ENCODE data around the gene HOXD1. TPM values are rescaled to one million over a fixed set of nuclear protein-coding genes. Genes with fewer than 3 reads are reported as not detected.

HOXD1 gene
- total and polyA plus RNA-seq, 5 experiments from 2014 or later, result not detected

DNA sequence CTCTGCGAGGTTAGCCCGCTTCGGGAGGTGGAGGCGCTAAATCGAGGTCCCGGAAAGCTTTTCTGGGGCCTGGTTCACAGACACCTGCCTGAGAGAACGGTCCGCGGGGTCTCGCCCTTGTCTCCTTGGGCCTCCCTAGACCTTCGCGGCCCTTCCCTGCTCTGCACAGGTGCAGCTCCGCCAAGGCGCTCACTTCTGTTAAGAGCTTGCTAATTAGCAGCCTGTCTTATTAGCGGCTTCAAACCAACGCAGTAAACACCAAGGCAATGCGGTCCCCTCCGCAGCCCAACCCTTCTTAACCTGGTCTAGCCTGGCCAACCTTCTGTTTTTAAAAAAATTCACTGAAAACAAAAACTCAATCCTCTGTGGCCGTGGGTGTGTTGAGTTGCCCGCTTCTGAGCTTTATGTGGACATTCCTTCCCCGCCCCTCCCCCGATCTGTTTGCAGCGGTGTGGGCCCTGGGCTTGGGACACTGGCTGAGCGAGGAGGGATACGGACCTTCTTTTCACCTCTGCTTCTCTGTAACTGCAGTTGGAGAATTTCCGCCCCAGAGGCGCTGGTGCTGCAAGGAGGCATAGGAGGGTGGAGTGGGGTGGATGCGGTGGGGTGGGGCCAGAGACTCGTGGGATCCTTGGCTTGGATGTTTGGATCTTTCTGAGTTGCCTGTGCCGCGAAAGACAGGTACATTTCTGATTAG, 40.5 kb upstream of the HOXD1 start:
- DNase-seq, result no peak
- Mint-ChIP-seq H3K27ac (peak overlapping the region in 1 of 10 donors; percentile 69), H3K27me3 (peaks cover 60 to 96% (median 79%) of the 10 kb centered on the region in 5 donors), H3K4me1 (peaks cover 4 to 18% (median 11%) of the 10 kb centered on the region in 4 donors), H3K9me3 (peaks cover 0 to 7% (median 0%) of the 10 kb centered on the region in 9 donors), H3K4me3 (peak overlapping the region in 3 of 10 donors; percentile 9 to 55 (median 50)), H3K36me3 (no peaks in the 10 kb centered on the region)
- ATAC-seq, result no peak
- POLR2A ChIA-PET, result no interaction called here

DNA sequence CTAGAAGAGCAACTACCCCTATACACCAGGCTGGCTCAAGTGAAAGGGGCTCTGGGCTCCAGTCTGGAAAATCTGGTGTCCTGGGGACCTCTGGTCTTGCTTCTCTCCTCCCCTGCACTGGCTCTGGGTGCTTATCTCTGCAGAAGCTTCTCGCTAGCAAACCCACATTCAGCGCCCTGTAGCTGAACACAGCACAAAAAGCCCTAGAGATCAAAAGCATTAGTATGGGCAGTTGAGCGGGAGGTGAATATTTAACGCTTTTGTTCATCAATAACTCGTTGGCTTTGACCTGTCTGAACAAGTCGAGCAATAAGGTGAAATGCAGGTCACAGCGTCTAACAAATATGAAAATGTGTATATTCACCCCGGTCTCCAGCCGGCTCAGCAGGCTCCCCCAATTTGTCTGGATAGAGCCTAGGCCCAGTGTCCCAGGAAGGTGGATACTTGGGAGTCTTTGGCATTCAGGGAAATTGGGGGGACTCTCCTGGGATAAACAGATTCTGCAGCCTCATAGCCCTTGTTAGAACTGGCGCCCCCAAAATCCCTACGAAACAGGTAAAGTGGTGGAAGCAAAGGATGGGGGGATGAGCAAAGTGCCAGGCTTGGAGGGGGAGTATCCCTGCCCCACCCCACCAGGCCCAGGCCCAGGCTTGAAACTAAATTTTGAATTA, 39.6 kb upstream of the HOXD1 start:
- Mint-ChIP-seq H3K27me3 (peaks cover 56 to 96% (median 79%) of the 10 kb centered on the region in 5 donors), H3K4me3 (no peak overlapping the region), H3K9me3 (peaks cover 0 to 7% (median 0%) of the 10 kb centered on the region in 9 donors), H3K27ac (no peak overlapping the region), H3K4me1 (peaks cover 4 to 18% (median 11%) of the 10 kb centered on the region in 4 donors), H3K36me3 (no peaks in the 10 kb centered on the region)
- DNase-seq (no peak), ATAC-seq (no peak)
- POLR2A ChIA-PET, result no interaction called here

DNA sequence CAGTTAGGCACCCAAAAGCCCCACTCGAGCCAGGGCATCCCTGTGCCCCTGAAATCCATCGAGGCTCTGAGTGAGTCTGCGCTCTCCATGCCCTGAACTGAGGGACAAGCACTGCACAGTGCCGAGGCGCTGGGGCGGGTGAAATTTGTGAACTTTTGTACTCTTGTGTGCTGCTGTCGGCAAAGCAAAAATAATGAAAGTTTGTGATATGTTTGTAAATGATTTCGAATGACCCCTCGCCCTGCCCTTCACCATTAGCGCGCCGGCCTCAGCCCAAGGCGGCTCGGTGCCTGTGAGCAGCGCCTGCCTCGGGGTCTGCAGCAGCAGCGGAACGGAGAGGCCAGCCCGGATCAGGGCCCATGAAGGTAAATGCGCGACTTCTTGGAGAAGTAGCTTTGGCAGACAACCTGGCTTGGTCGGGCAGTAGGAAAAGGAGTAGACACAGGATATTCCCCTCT, 39.0 kb upstream of the HOXD1 start:
- Mint-ChIP-seq H3K27ac (no peak overlapping the region), H3K27me3 (peaks cover 57 to 96% (median 82%) of the 10 kb centered on the region in 5 donors), H3K4me1 (peaks cover 4 to 18% (median 11%) of the 10 kb centered on the region in 4 donors), H3K4me3 (peak overlapping the region in 1 of 10 donors; percentile 36), H3K36me3 (no peaks in the 10 kb centered on the region), H3K9me3 (peaks cover 0 to 7% (median 0%) of the 10 kb centered on the region in 9 donors)
- POLR2A ChIA-PET, result no interaction called here
- ATAC-seq (no peak), DNase-seq (no peak)

DNA sequence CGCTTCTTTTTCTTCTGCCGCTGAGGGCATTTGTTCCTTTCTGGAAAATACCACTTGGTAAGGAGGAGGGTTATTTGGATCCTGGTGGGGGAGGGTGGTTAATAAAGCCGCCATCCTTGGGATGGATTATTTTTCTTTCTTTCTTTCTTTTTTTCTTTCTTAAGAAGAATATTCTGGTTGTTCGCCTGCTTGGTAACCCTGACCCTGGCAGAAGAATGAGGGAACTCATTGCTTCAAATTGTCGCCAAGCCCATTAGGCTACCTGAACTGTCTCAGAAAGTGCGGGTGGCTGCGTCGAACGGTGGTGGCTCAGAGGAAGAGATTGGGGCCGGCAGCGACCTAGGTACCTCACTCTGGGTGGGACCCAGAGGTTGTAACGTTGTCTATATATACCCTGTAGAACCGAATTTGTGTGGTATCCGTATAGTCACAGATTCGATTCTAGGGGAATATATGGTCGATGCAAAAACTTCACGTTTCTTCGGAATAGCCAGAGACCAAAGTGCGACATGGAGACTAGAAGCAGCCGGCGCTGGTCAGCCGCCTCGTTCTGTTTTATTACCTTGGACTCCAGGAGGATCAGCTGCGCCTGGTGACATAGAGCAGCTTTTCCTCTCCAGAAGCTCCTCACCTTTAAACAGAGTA, 38.4 kb upstream of the HOXD1 start:
- Mint-ChIP-seq H3K27me3 (peaks cover 55 to 96% (median 81%) of the 10 kb centered on the region in 5 donors), H3K4me3 (peak overlapping the region in 2 of 10 donors; percentile 29 to 36), H3K36me3 (no peaks in the 10 kb centered on the region), H3K9me3 (peaks cover 0 to 7% (median 0%) of the 10 kb centered on the region in 9 donors), H3K27ac (peak overlapping the region in 1 of 10 donors; percentile 2), H3K4me1 (peaks cover 4 to 18% (median 11%) of the 10 kb centered on the region in 4 donors)
- POLR2A ChIA-PET, result no interaction called here
- ATAC-seq, result no peak
- DNase-seq, result no peak

DNA sequence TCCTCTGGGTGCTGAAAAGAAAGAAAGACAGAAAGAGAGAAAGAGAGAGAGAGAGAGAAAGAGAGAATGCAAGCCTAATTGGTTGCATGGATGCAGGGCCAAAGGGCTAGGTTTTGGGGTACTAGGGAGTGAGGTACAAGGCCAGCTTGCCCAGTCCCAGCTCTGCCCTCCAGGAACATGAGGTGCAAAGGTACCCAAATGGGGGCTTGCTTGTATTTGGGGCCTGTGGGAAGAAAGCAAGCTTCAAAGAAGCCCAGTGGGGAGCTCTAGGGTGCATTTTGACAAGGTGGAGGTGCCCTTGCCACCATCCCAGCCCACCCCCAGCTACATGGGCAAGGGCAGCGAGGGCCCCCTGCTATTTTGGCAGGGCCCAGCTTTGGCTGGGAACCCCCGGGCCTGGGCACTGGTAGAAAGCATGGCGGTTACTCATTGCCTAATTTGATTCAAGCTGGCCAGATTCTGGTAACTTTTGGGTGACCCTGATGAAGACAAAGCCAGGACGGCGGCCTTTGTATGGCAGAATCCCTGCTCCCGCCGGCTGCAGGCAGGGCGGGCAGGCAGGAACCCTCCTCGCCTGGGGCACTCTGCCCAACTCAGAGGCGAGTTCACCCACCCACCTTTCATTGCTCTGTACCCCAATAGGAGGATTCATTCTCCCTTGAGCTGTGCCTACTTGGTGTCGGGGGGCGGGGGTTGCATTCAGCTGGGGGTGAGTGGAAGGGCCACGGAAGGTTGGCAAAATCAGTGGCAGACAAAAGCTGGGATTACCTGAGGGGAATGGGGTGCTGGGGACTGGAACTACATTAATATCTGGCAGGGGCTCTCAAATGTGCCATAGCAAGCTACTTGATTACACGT, 37.7 kb upstream of the HOXD1 start:
- H3K4me1 Mint-ChIP-seq, result peaks cover 4 to 18% (median 11%) of the 10 kb centered on the region in 4 donors
- ATAC-seq (no peak), DNase-seq (no peak)
- H3K9me3 Mint-ChIP-seq, result peaks cover 0 to 4% (median 0%) of the 10 kb centered on the region in 9 donors
- H3K36me3 Mint-ChIP-seq, result no peaks in the 10 kb centered on the region
- POLR2A ChIA-PET, result no interaction called here
- peak overlapping the region in 2 of 10 donors; percentile 2 to 76 for H3K27ac Mint-ChIP-seq
- peak overlapping the region in 2 of 10 donors; percentile 35 to 60 for H3K4me3 Mint-ChIP-seq
- peaks cover 57 to 96% (median 81%) of the 10 kb centered on the region in 5 donors for H3K27me3 Mint-ChIP-seq

DNA sequence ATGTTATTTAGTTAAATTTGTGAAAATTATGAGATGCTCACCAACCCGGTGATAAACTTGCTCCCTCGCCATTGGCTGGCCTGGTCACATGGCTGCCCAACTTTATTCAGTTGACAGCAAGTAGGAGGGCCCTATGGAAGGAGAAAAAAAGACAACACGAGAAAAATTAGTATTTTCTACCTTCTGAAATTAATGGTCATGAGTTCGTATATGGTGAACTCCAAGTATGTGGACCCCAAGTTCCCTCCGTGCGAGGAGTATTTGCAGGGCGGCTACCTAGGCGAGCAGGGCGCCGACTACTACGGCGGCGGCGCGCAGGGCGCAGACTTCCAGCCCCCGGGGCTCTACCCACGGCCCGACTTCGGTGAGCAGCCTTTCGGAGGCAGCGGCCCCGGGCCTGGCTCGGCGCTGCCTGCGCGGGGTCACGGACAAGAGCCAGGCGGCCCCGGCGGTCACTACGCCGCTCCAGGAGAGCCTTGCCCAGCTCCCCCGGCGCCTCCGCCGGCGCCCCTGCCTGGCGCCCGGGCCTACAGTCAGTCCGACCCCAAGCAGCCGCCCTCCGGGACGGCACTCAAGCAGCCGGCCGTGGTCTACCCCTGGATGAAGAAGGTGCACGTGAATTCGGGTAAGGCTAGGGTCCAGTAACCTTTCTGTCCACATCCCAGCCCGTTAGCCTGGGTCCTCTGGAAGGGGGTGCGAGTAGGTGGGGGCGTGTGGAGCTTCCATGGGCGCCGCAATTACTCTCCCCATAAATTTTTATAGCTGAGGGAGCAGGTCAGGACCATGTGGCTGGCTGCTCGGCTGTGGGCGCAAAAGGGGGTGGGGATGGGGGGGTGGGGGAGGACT, 36.8 kb upstream of the HOXD1 start, which contains the start of gene HOXD4:
TSS of gene HOXD4 (plus strand) at position 109 of the 846 bp plus-strand sequence. CDS start at position 193, 84 bp downstream.
- Mint-ChIP-seq H3K4me3 (peak within 1 kb of the TSS in 3 of 10 donors; percentile 35 to 60 (median 54)), H3K27ac (peak within 1 kb of the TSS in 2 of 10 donors; percentile 2 to 76), H3K36me3 (no peaks in the 10 kb centered on the region), H3K27me3 (peaks cover 53 to 96% (median 80%) of the 10 kb centered on the region in 5 donors), H3K9me3 (peaks cover 0 to 4% (median 0%) of the 10 kb centered on the region in 9 donors), H3K4me1 (peaks cover 5 to 20% (median 11%) of the 10 kb centered on the region in 4 donors)
- DNase-seq (no peak), ATAC-seq (no peak)
- POLR2A ChIA-PET, result no interaction called here

DNA sequence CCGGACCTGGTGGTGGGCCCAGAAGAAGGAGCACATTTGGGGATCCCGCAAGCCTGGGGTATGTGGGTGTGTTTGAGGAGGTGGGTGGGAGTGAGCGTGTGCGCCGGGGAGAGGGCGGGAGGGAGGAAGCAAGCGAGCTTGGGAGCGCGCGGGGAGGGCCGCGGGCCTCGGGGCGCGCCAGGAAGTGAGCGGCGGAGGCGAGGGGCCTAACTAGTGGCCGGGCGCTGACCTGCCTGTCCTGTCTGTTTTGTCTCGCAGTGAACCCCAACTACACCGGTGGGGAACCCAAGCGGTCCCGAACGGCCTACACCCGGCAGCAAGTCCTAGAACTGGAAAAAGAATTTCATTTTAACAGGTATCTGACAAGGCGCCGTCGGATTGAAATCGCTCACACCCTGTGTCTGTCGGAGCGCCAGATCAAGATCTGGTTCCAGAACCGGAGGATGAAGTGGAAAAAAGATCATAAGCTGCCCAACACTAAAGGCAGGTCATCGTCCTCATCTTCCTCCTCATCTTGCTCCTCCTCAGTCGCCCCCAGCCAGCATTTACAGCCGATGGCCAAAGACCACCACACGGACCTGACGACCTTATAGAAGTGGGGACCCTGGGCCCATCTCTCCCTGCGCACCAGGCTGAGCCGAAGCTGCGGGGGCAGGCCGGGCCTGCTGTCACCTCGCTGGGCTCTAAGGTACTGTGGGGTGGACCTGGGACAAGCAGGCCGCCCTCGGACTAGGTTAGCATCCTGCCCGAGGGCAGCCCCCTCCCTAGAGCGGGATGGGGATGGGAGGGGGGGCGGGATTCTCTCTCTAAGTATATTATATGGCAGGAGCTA, 35.9 kb upstream of the HOXD1 start:
- no peak for ATAC-seq
- DNase-seq, result no peak
- Mint-ChIP-seq H3K4me3 (peak overlapping the region in 5 of 10 donors; percentile 4 to 54 (median 24)), H3K27ac (no peak overlapping the region), H3K4me1 (peaks cover 8 to 22% (median 11%) of the 10 kb centered on the region in 4 donors), H3K27me3 (peaks cover 50 to 96% (median 76%) of the 10 kb centered on the region in 5 donors), H3K36me3 (no peaks in the 10 kb centered on the region), H3K9me3 (peaks cover 0 to 4% (median 0%) of the 10 kb centered on the region in 9 donors)
- POLR2A ChIA-PET, result no interaction called here

DNA sequence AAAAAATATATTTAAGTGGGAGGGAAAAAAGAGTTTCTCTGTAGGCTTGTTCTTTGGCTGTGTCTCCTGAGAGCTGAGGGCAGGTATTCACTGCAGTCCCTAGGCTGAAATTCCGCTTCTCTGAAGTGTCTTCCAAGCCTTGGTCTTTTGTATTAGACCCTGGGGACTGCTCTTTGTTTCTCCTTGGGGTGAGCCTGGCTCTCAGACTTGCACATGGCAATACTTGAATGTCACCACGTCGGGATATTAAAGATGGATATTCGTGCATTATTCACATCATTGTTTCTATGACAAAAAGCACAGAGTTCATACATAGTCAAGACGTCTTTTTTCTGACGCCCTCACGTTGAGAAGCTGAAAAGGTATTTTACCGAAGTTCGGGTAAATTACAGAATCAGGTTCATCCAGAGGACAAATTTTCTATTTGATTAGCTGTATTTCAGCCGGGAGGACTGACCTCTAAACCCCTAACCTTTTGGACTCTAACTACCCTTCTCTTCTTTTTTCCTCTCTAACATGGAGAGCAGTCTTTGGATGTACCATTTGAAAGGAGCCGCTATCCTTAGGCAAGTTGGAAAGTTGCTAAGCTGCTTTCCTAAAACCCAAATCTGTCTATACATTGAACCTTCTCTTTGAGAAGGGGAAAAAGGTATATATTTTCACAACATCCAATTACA, 33.8 kb upstream of the HOXD1 start:
- ATAC-seq (no peak), DNase-seq (no peak)
- peaks cover 41 to 88% (median 70%) of the 10 kb centered on the region in 5 donors for H3K27me3 Mint-ChIP-seq
- peaks cover 12 to 28% (median 16%) of the 10 kb centered on the region in 4 donors for H3K4me1 Mint-ChIP-seq
- H3K4me3 Mint-ChIP-seq, result no peak overlapping the region
- H3K27ac Mint-ChIP-seq, result no peak overlapping the region
- no peaks in the 10 kb centered on the region for H3K9me3 Mint-ChIP-seq
- POLR2A ChIA-PET, result no interaction called here
- peaks cover 0 to 5% (median 0%) of the 10 kb centered on the region in 3 donors for H3K36me3 Mint-ChIP-seq

DNA sequence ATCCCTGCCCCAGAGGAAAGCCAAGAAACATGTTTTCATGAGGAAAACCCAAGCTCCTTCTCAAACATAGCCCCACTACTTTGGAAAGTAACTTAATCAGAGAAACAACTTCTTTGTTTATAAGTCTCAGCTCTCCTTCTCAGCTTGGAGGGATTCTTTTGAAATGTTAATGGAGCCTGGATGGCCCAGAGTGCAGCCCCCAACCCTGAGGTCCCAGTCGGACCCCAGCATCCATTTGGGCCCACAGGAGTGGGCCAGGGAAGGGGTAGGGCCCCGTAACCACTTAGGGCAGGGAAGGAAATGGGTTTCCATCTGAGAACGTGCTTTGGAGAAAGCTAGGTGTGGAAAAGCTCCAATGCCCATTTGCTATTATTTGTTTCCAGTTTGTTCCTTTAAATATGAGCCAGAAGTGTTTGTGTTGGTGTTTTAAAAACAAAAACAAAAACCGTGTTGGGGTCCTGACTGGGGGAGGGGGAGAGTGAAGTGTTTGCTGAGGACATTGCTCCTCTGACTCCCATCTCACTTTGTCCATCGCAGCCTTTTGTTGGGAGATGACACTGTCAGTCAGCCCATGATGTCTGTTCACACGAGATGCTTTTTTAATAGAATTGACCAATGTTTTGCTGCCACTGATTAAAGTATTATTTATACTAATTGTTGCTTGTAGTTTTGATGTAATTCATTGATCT, 33.0 kb upstream of the HOXD1 start:
- POLR2A ChIA-PET, result no interaction called here
- Mint-ChIP-seq H3K36me3 (peaks cover 0 to 5% (median 0%) of the 10 kb centered on the region in 3 donors), H3K4me3 (no peak overlapping the region), H3K27me3 (peaks cover 35 to 85% (median 68%) of the 10 kb centered on the region in 5 donors), H3K9me3 (no peaks in the 10 kb centered on the region), H3K27ac (no peak overlapping the region), H3K4me1 (peaks cover 9 to 30% (median 14%) of the 10 kb centered on the region in 4 donors)
- ATAC-seq, result no peak
- DNase-seq, result no peak
